Hippocampal formation (tissue), 2 donors: Measurements from ENCODE around the gene COQ8A.
"Not testable (repeated sequence)": the region's sequence is repeated elsewhere in the genome, so short reads cannot be mapped to it uniquely, and the experiment has no call there.

Experiments
- DNase-seq, 2 donors: peaks; one replicate each; lab custom pipeline; 2025; lab: John Stamatoyannopoulos, UW

COQ8A gene

GRCh38 chr1:226951286-226952117, 11.4 kb downstream of the COQ8A start:
- no peak for DNase-seq

GRCh38 chr1:226952118-226952441, 12.0 kb downstream of the COQ8A start:
- DNase-seq: no peak

DNA sequence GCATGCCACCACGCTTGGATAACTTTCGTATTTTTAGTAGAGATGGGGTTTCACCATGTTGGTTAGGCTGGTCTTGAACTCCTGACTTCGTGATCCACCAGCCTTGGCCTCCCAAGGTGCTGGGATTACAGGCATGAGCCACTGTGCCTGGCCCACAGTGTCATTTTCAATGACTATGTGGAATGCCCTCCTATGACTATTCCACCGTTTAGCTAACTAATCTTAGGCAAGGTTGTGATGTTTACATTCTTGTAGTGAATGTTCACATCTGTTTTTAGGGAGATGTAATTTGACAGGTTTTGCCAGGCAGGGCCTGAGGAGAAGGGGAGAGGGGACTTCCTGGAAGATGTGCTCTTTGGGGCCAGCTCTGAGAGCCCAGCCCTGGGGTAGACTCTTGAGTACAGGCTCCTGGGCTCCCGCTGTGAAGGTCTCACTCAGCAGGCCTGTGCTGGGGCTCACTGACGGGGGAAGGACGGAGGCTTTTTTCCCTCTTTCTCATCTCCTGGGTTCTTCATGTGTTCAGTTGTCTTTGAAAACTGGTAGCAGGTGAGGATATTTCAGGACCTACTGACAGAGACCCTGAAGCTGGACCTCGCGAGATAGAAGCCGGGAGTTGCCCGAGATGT, 13.2 kb downstream of the COQ8A start:
- no peak for DNase-seq

DNA sequence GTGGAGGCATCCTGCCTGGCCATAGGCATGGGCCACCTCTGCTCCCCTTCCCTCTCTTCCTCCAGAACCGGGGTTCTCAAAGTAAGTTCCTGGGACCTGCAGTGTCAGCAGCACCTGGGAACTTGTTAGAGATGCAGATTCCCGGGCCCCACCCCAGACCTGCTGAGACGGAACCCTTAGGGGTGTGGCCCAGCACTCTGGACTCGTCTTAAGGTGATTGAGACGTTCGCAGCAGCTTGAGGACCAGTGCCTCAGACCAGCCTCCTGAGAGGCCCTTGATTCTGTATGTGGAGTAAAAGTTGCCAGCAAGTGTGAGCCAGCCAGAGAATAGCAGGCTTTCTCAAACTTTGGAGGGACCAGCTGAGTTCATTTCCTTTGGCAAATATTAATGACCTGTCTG, 14.2 kb downstream of the COQ8A start:
- DNase-seq: no peak

GRCh38 chr1:226954777-226955176, 14.7 kb downstream of the COQ8A start:
- DNase-seq: no peak

GRCh38 chr1:226955857-226956256, 15.8 kb downstream of the COQ8A start:
- DNase-seq: not testable (repeated sequence)

- DNase-seq: no peak
Measured at GRCh38 chr1:226956942-226957713, 17.0 kb downstream of the COQ8A start.

GRCh38 chr1:226957714-226958113, 17.6 kb downstream of the COQ8A start:
- no peak for DNase-seq

DNA sequence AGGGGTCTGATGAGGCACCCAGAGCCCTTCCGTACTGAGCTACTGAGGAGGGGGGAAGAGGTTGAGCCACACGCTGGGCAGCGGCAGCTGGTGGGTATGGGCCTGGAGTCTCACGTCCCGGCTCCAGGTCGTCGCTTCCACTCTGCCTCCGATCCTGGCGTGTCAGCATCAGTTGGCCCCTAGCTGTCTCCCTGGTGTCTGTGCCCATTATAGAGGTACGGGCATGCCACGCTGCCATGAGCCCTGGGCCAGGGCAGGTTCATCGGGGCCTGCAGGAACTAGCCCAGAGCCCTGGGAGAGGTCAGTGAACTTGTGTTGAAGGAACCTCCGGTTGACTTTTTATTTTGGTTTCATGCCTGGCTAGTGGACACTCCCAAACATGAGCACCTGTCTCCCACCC, 18.2 kb downstream of the COQ8A start:
- DNase-seq: no peak

GRCh38 chr1:226960256-226960655, 20.2 kb downstream of the COQ8A start:
- no peak for DNase-seq

DNA sequence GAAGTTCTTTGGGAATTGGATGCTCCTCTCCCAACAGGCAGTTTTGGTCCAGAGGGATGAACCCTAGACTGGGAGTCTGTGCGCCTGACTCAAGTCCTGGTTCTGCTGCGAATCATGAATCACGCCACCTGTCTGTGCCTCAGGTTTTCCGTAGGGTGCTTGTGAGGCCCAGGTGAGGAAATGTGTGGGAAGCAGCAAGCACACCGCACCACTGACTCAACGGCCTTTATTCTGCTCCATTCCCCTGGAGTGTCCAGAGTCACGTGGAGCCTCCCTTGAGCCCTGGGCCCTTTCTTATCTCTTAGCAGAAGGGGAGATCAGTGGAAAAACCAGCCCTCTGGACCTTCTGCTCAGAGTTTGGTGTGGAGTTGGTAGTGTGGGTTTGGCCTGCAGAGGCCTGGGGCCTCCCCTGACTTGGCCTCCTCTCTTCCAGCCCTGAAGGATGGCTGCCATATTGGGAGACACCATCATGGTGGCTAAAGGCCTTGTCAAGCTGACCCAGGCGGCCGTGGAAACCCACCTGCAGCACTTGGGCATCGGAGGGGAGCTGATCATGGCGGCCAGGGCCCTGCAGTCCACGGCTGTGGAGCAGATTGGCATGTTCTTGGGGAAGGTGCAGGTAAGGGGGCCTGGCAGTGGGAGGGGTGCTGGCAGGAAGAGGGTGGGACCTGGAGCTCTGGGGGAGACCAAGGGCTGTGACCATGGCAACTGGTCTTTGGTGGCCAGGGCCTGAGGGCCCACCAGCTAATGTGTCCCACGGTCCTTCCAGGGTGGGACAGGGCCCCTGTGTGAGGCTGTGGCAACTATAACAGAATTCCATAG, 21.1 kb downstream of the COQ8A start:
- DNase-seq: no peak

DNA sequence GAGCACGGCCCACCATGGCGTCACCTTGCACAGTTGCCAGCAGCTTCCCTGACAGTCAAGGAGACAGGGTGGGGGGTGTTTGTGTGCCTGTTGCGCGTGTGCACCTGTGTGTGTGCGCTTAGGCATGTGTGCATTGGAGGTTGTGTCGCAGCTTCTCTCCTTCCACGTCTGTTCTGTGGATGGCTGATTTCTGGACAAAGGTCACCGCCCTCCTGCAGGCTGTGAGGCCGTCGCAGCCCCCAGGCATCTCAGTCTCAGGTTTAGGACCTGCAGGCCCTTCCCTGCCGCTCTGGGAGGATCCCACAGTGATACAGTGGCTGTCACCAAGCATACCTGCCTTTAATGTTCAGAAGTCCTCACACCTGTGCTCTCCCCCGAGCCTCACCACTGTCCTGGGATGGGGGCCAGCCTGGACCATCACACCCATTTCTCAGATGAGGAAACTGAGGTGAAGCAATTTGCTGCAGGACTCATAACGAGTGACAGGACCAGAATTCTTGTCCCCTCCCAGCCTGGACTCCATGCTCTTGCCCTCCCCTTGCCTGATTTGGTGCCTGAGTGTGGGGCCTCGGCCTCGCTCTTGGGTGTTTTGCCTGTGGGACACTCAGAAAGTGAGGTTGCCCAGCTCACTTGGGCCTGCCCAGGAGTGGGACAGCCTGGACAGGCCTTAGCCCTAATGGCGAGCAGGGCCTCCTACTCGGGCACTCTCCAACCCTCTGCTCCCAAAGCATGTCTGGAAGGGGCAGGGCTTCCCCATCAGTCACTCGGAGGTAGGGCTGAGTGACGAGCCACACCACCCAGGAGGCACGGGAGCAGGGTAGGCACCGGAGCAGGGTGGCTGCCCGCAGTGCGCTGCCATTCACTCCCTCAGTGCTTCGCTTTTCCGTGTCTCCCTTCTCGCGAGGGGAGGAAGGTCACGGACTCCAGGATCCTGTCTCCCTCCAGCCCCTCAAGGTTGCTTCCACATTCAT, 22.6 kb downstream of the COQ8A start:
- no peak for DNase-seq

- no peak for DNase-seq
Measured at GRCh38 chr1:226964068-226964425, 24.0 kb downstream of the COQ8A start.

DNA sequence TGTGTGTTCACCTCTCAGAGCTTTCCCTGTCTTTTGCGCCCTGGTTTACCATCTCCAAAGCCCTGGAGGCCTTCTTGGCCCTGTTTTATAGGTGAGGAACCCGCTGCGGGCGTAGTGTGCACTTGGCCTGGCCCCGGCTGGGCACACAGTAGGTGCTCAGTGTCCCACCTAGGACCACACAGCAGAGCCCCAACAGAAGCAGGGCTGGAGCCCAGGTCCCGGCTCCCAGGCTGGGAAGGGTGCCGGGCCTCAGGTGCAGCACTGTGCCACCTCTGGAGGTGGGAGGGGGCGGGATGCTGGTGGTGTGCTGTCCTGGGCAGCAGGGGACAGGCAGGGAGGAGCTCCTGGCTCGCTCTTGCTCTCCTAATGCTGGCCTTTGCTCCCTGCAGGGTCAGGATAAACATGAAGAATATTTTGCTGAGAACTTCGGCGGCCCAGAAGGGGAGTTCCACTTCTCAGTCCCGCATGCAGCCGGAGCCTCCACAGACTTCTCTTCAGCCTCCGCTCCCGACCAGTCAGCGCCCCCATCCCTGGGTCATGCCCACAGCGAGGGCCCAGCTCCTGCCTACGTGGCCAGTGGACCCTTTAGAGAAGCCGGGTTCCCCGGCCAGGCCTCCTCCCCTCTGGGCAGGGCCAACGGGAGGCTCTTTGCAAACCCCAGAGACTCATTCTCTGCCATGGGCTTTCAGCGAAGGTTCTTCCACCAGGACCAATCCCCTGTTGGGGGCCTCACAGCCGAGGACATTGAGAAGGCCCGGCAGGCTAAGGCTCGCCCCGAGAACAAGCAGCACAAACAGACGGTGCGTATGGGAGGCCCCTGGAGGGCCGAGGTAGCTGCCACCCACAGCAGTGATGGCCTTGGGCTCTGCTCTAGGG, 24.8 kb downstream of the COQ8A start:
- DNase-seq: no peak

GRCh38 chr1:226965581-226966440, 25.7 kb downstream of the COQ8A start:
- DNase-seq: no peak

DNA sequence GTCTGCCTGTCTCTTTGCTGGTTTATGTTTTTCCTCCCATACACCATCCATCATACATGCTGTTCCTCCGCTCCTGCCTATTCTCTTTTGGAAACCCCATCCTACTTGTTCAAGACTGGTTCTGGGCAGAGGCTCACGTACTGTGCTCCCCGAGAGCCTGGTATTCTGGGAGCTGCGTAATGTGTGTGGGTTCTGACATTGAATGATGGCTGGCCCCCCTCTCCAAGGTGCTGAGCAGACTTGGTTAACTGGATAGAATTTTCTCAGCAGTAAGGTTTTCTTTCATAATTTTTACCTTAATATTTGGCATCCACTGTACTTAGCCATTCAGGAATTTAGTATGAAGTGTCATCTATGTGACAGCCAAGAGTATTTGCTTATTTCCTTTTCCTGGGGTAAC, 26.6 kb downstream of the COQ8A start:
- no peak for DNase-seq

DNA sequence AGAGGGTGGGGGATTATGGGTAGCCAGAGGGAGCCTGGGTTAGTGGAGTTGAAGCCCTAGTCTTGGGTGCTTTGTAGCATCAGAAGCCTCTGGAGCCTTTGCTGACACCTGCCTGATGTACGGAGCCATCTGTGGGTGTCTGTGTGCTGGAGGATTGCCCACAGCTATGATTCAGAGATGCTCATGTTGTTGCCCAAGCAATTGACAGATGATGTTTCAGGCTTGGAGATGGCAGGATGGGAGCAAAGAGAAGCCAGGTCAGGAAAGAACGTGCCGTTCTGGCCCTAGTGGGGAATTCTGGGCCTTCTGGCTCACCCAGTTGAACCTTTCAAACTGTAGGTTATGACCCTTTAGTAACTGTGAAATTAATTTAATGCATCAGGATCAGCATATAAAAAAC, 27.6 kb downstream of the COQ8A start:
- DNase-seq: no peak

DNA sequence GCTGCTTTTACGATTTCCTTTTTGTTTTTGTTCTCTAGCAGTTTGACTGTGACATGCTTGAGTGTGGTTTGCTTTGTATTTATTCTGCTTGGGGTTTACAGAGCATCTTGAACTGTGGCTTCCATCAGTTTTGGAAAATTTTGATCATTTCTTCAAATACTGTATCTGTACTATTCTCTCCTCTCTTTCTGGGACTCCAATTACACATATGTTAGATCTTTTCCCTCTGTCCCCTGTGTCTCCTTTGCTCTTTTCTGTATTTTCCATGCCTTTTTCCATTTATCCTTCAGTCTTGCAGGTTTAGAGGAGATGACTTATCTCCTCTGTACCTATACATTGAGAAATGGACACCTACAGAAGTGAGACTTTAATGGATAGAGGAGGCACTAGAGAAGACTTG, 31.7 kb downstream of the COQ8A start:
- DNase-seq: no peak

DNA sequence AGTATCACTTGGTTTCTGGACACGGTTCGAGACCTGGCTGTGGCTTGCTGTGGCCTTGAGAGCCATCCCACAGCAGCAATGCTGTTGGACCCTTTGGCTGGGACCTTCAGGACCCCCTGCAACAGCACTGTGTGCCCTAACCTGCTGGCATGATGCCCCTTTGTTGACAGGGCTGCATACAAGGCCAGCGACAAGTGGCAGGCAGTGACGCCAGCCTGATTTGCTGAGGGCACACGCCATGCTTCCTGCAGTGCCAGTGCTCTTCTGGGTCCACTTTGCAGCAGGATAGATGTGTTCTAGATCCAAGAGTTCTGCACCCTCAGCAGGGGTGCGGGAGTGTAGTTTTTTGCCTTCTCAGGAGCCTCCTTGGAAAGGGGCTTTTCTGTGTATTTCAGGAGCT, 32.8 kb downstream of the COQ8A start:
- DNase-seq: no peak
